Epithelial cell of esophagus (primary cell): Measurements from ENCODE around the gene IL12RB2.
A peak's percentile ranks its signal among the peaks of the same experiment; 100 is the strongest.

ENCODE experiments used
- DNase-seq: peaks from one replicate; pipeline ENCODE4 v3.0.0; 2010; ENCODE audit warnings: low read depth
- H3K4me3 ChIP-seq: 2 replicates; pipeline ENCODE4 v1.5.1; 2011; ENCODE audit warnings: mild to moderate bottlenecking, low read length, control low read depth
- CTCF ChIP-seq: IDR thresholded peaks from 2 replicates; pipeline ENCODE4 v1.5.1; 2011; ENCODE audit warnings: low read depth, mild to moderate bottlenecking, low read length, control low read depth, inconsistent platforms; ENCODE audit not compliant: insufficient read depth; ENCODE audit errors: missing control alignments

The IL12RB2 gene

GRCh38 chr1:67372898-67373297 is 65.2 kb downstream of the IL12RB2 start:
- H3K4me3 ChIP-seq, result no peak overlapping the region
- TF ChIP-seq CTCF, result no peak
- no peak for DNase-seq

- TF ChIP-seq CTCF, result no peak
- no peak overlapping the region for H3K4me3 ChIP-seq
- peak; percentile 67 for DNase-seq
These were observed 68.7 kb downstream of the IL12RB2 start for GRCh38 chr1:67376381-67376780.

- H3K4me3 ChIP-seq, result no peak overlapping the region
- no peak for TF ChIP-seq CTCF
- DNase-seq, result no peak
These were observed 69.6 kb downstream of the IL12RB2 start for GRCh38 chr1:67377253-67377652.

GRCh38 chr1:67381154-67381553 is 73.5 kb downstream of the IL12RB2 start:
- TF ChIP-seq CTCF, result no peak
- H3K4me3 ChIP-seq, result no peak overlapping the region
- no peak for DNase-seq

- no peak for DNase-seq
- no peak for TF ChIP-seq CTCF
- H3K4me3 ChIP-seq, result no peak overlapping the region
These were observed 74.6 kb downstream of the IL12RB2 start for GRCh38 chr1:67382292-67382691.

- no peak for TF ChIP-seq CTCF
- no peak for DNase-seq
- no peak overlapping the region for H3K4me3 ChIP-seq
These were observed 76.4 kb downstream of the IL12RB2 start for GRCh38 chr1:67383999-67384638.

- no peak for TF ChIP-seq CTCF
- DNase-seq, result peak; percentile 85
- no peak overlapping the region for H3K4me3 ChIP-seq
These were observed 82.6 kb downstream of the IL12RB2 start for GRCh38 chr1:67390041-67390887.
